Measurements from ENCODE around the gene KDM2B.

DNA sequence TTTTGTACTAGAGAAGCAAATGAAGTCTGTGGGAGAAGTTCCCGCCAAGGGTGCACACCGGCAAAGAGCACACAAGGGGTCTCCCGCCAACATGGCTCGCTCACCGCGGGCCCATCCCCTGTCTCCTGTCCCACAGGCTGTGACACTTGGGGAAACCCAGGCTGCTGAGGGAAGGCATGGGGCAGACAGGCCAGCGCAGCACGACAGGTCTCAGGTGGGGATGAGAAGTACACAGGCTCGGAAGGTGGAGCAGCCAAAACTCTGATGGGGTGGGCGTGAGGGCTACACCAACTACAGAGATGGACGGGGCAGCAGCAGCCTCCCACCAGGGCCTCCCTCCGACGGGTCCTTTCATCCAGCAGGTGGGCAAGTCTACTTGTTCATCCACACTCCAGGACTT lies 116.5 kb downstream of the KDM2B start:
- TF ChIP-seq, protein P1, sequence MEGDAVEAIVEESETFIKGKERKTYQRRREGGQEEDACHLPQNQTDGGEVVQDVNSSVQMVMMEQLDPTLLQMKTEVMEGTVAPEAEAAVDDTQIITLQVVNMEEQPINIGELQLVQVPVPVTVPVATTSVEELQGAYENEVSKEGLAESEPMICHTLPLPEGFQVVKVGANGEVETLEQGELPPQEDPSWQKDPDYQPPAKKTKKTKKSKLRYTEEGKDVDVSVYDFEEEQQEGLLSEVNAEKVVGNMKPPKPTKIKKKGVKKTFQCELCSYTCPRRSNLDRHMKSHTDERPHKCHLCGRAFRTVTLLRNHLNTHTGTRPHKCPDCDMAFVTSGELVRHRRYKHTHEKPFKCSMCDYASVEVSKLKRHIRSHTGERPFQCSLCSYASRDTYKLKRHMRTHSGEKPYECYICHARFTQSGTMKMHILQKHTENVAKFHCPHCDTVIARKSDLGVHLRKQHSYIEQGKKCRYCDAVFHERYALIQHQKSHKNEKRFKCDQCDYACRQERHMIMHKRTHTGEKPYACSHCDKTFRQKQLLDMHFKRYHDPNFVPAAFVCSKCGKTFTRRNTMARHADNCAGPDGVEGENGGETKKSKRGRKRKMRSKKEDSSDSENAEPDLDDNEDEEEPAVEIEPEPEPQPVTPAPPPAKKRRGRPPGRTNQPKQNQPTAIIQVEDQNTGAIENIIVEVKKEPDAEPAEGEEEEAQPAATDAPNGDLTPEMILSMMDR (IDR thresholded peaks at IDR 0.05; ENCODE audit: low read length): no peak
- TF ChIP-seq EZH2phosphoT487 (IDR thresholded peaks at IDR 0.05; ENCODE audit: low read length) (no peak), EZH2 (optimal IDR thresholded peaks at IDR 0.05; ENCODE audit: low read depth, low read length) (no peak)

All from MM.1S (cell line).